Smooth muscle cell of the brain vasculature (primary cell): Measurements from ENCODE around the gene ACTMAP.

Experiments
- DNase-seq: peaks from one replicate; pipeline ENCODE4 v3.0.0-alpha.2; 2012; ENCODE audit warnings: low read depth, low spot score

Gene ACTMAP

GRCh38 chr19:40693896-40694295 is 56.4 kb downstream of the ACTMAP start:
- no peak for DNase-seq

- no peak for DNase-seq
These were observed 57.0 kb downstream of the ACTMAP start for GRCh38 chr19:40693150-40693788.

- DNase-seq = no peak
These were observed 58.1 kb downstream of the ACTMAP start for GRCh38 chr19:40692212-40692551.

- no peak for DNase-seq
These were observed 58.7 kb downstream of the ACTMAP start for GRCh38 chr19:40691421-40692211.
